Stimulated activated CD8-positive, alpha-beta memory T cell treated with anti-CD3 and anti-CD28 coated beads, Interleukin-2, amount 100 ng/mL, for 1 hour (primary cell): ENCODE results near the gene CTSZ.
A peak's percentile ranks its signal among the peaks of the same experiment; 100 is the strongest.
"Not testable (repeated sequence)": the region's sequence is repeated elsewhere in the genome, so short reads cannot be mapped to it uniquely, and the experiment has no call there.

Source experiments
- DNase-seq, 2 donors: peaks; one replicate each; pipeline ENCODE4 v3.0.0-alpha.2; 2020; ENCODE audit warnings: low read depth in 2 of 2

The CTSZ gene

DNA sequence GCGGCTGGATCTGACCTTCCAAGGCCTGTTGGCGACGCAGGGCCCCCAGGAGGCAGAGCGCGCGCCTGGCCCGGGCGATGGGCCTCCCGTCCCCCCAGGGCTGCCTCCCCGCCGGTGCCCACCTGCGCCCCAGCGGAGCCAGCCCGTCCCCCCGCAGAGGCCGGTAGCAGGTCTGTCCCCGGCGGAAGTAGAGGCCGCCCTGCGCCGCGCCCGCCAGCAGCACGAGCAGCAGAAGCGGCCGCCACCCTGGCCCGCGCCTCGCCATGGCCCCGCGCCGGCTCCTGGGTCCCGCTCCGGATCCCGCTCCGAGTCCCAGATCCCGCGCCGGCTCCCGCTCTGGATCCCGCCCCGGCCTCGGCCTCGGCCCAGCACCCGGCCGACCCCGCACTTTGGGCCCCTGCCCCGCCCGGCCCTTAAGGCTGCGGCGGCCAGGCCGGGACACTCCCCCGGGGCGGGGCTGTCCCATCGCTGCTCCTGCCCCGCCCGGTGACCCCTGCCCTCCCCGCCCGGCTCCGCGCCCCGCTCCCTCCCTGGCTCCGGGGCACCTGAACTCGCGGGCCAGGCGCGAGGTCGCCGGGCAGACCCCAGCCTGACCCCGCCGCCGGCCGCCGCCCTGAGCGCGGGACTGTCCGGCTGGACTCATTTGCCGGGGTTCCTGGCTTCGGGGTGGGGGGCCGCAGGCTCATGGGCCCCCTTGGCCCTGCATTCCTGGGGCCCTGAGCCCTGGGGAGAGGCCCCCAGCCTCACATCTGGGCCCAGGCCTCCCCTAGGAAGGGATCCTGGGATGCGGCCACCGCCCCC, at the start of gene CTSZ:
Gene CTSZ, minus strand, starts transcription at position 391 of the 801 bp plus-strand sequence. Its CDS starts 126 bp downstream, at position 265.
- no peak for DNase-seq

DNA sequence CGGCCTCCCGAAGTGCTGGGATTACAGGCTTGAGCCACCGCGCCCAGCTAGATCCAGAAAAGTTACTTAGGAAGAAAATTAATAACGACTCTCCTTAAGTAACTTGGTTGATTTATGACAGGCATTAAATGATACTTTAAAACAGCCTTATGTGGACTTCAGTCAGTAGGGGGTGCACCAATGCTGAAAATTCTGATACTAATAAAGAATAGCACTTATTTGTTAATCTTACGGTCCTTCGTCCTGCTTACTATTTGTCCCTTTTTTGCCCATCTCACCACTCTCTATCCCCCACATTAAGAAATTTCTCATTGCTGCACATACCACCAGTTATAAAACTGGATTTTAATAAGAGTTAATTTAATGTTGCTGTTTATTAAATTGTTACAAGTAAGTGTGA, 48.2 kb upstream of the CTSZ start:
- no peak for DNase-seq

DNA sequence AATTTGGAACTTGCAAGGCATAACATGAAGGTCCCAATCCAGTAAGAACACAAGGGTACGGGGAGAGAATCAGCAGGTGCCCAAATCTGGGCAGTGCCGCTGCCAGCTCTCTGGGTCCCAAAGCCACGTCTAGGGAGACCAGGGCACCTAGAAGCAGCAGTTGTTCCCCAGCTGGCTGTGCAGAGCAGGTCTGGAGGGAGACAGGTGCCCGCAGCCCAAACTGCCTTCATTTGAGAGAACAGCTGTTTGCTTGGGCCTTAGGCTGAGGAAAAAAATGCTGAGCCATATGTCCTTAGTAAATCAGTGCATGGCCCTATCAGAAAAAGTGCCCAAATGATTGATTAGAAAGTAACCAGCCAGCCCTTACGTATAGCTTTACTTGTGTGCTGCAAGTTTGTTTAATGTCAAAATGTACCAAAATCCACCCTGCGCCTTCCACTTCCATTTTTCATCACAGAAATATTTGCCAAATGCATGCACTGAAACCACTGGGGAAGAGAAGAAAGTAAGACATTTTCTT, 44.7 kb upstream of the CTSZ start:
- no peak for DNase-seq

DNA sequence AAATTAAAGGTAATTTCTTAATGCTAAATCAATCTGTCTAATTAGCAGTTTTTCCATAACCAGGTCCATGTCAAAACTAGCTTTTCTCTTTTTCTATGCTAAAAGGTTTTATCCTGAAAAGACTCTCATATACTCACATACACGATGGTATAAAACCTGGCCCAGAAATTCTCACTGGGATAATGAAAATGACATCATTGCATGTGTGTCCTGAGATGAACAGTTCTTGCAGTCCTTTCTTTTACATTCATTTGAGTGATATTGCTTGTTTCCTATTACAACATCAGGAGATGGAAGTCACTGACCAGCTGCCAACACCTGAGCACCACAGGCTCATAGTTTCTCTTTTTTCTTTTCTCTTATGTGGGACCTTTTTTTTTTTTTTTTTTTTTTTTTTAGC, 43.4 kb upstream of the CTSZ start:
- no peak for DNase-seq

DNA sequence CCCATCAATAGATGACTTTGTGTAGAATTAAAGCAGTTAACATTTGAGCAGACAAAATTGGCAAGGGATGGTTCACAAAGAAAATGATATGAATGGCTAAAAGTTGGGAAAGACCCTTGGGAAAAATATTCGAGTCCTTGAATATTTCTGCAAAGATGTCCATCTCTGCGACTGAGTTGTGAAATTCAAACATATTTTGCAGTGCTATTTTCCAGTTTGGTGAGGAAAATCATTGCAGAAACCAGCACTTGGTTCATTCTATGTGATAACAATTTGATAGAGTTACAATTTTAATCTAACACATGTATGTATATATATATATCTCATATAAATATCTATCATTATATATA, 41.6 kb upstream of the CTSZ start:
- no peak for DNase-seq

DNA sequence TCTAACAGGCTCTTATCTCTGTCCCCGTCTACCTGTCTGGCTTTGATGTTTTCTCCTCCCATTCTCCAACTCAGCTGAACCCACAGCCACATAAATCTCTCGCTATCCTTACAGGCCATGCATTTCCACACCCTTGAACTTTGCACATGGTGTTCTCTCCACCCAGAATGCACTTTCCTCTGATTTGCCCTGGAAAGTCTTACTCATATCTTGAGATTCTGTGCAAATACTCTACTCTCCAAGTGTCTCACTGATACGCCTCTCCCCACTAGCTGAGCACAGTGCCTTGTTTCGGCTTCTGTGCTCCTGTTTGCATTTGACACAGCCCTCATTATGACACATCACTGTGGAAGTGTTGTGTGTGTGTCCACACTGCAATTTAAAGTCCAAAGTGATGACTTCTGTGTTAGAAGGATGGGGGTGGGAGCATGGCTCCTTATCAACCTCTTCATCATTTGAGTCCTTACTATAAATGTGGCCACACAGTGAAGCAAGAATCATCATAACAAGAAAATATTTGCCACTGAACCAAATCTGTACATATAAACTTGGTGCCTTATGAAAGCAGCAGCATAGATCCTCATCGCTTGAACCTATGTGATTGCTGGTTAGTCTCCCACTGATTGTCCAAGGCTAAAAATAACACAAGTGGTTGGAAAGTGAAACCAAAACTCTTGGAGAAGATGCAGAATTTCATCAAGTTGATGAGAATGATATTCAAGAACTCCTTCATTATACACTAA, 41.1 kb upstream of the CTSZ start:
- no peak for DNase-seq

DNA sequence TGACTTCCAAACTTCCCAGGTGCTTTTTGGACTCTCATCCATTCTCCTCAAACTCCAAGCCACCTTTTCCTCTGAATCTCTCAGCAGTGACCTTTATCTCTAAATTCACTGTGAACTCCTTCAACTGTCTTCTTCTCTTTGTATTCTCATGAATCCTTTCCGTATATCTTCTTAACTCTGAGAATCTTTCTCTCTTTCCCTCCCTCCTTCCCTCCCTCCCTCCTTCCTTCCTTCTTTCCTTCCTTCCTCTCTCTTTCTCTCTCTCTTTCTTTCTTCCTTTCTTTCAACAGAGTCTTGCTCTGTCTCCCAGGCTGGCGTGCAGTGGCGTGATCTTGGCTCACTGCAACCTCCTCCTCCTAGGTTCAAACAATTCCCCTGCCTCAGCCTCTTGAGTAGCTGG, 39.8 kb upstream of the CTSZ start:
- no peak for DNase-seq

DNA sequence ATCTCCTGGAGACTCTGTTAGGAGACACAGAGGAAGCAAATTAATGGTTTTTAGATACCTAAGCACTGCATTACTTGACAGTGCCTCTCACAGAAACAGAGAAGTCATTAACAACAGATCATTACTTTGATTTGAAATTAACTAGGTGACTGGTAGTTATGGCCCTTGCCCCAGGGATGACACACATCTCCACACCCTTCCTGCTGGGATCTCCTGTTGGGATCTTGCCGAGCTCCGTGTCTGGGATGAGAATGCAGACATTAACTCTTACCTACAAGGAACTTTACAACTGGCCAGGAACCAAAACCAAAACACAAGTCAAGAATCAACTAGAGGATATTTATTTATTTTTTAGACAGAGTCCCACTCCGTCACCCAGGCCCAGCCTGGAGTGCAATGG, 37.7 kb upstream of the CTSZ start:
- DNase-seq: no peak

DNA sequence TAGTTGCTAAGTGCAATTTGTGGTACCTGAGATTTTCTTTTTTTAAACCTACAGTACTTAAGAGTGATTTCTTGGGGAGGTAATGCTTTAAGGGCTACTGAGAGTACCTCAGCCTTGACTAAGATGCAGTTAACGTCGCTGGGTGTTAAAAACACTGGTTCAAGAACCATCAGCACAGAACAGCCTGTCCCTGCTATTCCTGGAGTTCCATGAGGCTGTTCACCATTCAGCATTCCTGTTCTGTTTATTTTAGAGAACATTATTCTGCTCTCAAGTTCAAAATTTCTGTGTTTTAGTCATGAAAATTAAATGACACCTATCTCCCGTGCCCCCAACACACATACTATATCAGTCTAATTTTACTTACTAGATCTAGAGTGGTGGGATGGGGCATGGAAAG, 37.2 kb upstream of the CTSZ start:
- no peak for DNase-seq

DNA sequence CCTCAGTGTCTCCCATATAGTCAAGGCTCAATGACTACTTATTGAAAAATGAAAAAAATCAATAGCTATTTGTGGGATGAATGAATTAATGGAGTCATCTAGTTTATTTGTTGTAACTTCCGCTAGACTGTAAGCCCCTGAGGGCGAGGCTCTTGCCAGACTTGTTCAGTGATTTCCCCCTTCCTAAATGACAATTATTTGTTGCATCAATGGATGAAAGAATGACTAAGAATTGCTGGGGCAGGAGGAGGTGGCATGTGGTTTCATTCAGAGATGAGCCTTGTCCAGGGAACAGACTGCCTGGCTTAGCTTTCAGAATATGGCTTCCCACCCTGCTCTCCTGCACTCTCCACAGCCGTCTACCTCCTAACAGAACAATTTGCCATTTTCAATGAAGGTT, 36.6 kb upstream of the CTSZ start:
- DNase-seq: no peak

DNA sequence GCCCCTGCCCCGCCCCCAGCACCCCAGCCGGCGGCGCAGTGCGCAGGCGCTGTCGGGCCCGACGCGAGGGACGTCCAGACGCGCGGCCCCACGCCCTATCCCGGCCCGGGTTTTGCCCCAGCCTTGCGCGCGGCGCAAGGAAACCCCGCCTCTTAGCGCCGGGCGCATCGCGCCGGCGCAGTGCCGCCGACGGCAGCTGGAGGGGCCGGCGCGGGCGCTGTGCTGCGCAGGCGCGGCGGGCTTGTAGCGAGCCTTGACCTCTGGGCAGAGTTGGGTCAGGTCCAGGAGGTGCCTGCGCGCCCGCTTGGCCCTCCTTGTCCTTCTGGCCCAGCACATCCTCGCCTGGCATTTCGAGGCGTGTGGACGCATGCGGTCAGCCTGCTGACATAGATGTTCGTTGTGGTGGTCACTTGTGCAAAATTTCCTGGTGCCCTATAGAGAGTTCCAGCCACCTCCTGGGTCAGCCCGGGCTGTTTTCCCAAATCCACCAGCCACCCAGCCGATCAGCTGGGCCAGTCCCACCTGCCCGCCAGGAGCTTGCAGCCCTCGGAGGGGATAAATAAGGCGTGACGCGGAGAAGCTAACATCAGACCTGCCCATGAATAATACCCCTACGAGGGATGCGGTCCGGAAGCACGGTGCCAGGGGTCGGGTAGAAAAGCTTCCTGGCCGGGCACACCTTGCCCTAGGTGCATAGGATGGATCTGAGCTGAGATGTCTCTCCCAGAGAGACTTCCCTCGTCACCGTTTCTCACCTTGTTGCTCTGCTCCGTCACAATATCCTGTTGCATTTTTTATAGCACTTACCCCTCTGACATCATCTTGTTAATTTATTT, 36.0 kb upstream of the CTSZ start:
- peak; percentile 86 to 89 for DNase-seq

DNA sequence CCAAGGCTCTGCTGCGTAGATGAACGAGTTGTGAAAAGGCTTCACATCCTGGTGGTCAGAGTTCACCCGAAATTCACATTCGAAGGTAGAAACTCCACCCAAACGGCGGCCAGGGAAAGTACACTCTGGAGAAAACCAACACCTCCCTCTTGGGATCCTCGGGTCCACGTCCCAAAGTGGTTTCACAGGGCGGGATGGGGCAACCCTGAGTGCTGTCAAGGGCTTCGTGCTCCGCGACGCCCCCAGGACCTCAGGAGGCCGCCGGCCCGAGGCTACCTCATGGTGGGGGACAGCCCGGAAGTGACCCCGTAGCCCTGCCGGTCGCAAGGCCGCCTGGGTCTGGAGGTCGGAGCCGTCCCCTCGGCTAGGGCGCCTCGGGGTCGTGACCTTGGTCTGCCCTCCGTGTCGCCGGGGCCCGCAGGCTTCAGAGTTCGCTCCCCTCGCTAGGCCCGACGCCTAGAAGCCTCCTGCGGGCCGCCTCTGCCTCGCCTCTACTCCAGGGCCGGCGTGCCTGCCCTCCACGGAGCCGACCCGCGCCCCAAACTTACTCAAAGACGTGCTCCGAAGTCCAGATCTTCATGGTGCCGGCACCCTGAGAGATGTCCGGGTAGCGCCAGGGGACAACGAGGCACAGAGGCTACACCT, 35.2 kb upstream of the CTSZ start, which contains the start of gene PRELID3B:
Gene PRELID3B, minus strand, starts transcription at position 636 of the 645 bp plus-strand sequence. Its CDS starts 56 bp downstream, at position 580.
- no peak for DNase-seq

DNA sequence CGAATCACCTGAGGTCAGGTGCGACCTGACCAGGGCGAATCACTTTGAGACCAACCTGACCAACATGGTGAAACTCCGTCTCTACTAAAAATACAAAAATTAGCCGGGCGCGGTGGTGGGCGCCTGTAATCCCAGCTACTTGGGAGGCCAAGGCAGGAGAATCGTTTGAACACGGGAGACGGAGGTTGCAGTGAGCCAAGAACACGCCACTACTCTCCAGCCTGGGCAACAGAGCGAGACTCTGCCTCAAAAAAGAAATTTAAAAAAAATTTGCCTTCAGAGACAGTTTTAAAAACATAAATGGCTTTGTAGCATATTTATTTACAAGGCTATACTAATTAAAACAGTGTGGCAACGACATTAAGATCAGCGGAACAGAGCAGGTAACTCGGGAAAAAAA, 34.4 kb upstream of the CTSZ start:
- DNase-seq: not testable (repeated sequence)

DNA sequence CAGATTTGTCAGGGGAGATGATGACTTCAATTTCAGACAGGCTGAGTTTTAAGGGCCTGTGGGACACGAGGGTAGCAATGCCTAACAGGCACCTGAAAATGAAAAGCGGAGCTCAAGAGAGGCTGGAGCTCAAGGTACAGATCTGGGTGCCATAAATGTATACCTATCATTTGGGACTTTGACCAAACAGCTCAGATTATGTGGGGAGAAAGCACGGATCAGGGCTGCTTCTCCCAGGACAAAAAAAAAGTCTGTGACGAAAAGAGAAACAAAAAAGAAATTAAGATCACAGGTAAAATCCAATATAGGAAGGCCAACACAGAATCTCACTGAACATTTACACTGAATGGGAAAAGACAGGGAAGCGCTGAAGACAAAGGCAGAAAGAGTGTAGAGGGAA, 33.6 kb upstream of the CTSZ start:
- DNase-seq: no peak

DNA sequence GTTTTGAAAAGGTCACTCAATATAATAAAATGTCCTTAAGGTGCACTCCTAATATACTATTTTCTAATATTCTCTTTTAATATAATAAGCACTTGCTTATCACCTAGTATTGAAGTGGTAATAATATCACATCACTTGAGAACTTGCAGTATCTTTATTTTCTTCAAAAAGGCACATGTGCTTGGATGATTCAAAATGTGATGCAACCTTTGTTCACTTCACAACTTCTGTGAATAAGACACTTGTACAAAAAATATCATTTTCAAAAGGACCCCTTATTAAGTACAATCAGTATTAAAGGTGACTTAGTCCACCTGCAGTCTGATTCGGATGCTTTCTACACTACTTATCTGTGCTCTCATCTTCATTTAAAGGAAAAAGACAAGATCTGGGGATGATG, 32.2 kb upstream of the CTSZ start:
- no peak for DNase-seq

DNA sequence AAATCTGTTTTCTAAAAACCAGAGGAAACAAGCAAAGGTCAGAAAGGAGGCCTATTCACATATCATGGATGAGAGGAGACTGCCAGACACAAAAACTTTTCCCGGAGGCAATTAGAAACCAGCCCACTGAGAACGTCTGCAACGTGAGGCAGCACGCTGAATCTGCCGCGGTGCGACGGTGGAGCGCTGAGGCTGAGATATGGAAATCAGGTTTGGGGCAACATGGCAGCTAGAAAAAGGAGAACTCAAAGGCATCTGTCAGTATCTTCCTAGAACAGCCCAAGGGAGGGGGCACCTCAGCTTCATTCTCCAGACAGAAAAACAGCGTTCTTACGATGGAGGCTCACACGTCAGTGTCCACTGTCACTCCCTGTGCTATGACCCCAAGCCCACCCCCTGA, 30.3 kb upstream of the CTSZ start:
- DNase-seq: no peak

DNA sequence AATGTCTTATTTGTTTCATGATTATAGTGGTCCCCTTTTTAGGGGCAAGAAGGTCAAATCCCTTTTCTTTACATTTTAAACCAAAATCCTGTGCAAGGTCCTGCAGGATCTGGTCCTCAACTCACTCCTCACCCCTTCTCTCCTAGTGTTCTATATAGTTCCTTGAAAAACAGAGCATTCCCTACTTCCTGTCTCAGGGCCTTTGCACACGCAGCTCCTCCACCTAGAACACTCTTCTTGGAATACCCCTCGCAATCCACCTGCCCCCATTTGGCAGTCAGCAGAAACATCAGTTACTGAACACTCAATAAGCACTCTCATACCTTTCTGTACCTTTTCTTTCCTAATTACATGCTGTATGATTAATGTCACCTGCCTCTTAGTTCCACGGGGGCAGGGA, 28.3 kb upstream of the CTSZ start:
- DNase-seq: no peak

DNA sequence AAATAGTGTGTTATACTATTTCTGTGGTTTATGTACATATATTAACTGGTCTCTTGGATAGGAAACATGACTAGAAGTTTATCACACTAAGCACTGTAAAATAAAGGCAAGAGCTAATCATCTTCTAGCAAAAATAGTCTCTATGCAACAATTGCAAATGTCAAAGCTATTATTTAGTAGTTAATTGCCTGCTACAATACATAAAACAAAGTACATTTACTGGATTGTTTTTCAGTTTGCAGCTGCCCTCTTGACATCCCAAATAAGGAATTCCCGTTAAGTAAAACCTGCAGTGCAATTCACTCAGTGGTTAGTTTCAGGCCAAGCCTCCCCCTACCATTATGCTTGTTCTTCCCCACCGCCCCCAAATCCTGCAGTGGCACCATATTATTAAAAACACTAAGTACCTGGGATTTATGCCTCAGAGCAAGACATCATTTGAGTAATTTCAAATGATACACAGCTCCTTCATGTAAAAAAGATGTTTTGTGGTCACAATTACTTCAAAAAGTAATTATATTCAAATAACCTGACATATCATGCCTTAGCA, 26.6 kb upstream of the CTSZ start:
- no peak for DNase-seq

DNA sequence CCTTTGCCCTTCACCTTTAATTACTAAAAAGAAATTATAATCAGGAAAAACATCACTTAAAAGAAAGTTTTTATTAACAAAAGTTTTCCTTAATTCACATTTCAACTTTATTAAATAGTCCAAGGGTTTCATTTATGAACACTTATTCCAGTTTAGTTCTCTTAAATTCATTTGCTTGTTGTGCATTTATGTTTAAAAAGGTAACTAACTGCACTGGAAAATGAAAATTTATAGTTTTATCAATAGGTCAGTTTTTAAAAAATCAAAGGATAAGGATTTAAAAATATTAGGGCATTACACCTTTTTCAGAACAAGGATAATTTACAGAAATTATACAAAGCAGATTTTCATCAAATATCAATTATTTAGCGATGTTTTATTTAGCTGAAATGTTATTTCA, 26.0 kb upstream of the CTSZ start:
- no peak for DNase-seq

DNA sequence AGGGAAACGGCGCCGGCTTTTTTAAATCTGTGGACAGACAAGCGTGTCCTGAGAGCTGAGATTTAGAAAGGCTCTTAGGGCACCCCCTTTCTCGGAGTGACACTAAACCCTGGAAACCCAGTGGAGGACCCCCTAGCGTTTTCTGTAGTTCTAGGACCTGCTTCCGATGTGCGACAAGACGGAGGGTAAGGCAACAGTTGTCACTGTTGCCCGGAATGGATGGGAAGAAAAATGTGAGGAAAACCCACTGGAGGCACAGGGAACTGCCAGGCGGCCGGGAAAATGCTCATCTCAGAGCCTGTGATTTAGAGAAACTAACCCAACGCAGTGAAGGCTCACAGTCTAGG, 25.6 kb upstream of the CTSZ start:
- DNase-seq: no peak

DNA sequence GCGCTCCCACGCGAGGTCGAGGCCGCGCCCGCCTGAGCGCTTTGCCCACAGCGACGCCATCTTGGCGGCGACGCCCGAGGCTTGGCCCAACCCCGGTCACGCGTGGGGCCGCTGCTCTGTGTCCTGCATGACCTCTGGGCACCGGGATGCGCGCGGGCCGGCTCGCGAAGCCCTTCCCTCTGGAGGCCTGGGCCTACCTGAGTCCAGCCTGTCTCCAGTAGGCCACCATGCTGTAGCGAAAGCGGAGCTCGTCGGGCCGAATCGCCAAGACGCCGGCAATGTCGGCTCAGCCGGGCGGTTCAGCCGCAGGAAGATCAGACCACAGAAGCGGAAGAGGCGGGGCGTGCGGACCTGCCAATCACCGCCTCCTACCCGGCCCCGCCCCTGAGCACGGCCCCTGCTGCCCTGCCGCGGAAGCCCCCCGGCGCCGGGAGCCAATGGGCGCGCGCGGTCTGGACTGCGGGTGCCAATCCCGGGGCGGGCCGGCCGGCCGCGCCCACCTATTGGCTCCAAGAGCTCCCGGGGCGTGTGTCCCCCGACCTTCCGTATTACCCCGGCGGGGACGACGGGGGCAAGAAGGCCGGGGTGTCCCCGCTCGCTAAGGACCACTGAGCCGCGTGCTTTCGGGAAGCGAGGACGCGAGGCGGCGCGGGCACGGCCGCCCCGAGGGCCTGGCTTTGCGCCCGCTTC, 25.1 kb upstream of the CTSZ start, which contains the start of gene ATP5F1E:
Gene ATP5F1E, minus strand, starts transcription at position 313 of the 690 bp plus-strand sequence. Its CDS starts 84 bp downstream, at position 229.
- peak; percentile 95 to 96 for DNase-seq
